Duodenal mucosa (tissue), 2 donors: ENCODE data around the gene HOXD1.

Experiments used
- H3K27ac ChIP-seq: one replicate; pipeline ENCODE4 v1.7.0; 2013; ENCODE audit warnings: low read depth, low read length
- H3K27me3 ChIP-seq, 2 donors: one replicate each; pipeline ENCODE4 v1.7.0; 2013; ENCODE audit warnings: low read length in 2 of 2, control low read depth in 1 of 2; ENCODE audit not compliant: insufficient read depth in 2 of 2, control insufficient read depth in 1 of 2
- H3K36me3 ChIP-seq, 2 donors: one replicate each; pipeline ENCODE4 v1.7.0; 2013; ENCODE audit warnings: low read length in 2 of 2, control low read depth in 1 of 2; ENCODE audit not compliant: insufficient read depth in 2 of 2, control insufficient read depth in 1 of 2
- H3K4me1 ChIP-seq, 2 donors: one replicate each; pipeline ENCODE4 v1.7.0; 2013; ENCODE audit warnings: low read length in 2 of 2, control low read depth in 1 of 2; ENCODE audit not compliant: insufficient read depth in 2 of 2, control insufficient read depth in 1 of 2
- H3K4me3 ChIP-seq, 2 donors: one replicate each; pipeline ENCODE4 v1.7.0; 2013; ENCODE audit warnings: low read length in 2 of 2, low read depth in 1 of 2
- H3K9ac ChIP-seq, 2 donors: one replicate each; pipeline ENCODE4 v1.7.0; 2013; ENCODE audit warnings: low read length in 2 of 2, low read depth in 1 of 2
- H3K9me3 ChIP-seq, 2 donors: one replicate each; pipeline ENCODE4 v1.7.0; 2013; ENCODE audit warnings: low read length in 2 of 2, control low read depth in 1 of 2; ENCODE audit not compliant: control insufficient read depth in 1 of 2

HOXD1 gene

DNA sequence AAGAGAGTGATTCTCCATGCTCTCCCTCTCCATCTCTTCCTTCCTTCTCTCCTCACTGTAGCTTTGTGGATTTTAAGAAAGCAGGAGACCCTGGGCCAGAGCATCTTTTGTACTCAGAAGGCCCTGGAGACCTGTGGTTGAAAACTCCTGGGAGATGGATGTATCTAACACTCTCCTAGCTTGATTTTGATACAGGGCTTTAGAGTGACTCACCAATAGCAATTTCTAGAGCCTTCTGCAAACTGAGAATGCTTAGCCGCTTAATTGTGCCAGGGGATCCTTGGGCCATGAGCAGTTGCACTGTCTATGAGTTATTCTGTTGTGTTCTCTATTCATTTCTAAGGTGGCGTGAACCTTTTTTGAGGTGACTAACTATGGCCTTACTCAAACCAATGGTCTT lies 17.7 kb downstream of the HOXD1 start:
- no peaks in the 10 kb centered on the region for H3K4me1 ChIP-seq
- no peaks in the 10 kb centered on the region for H3K9me3 ChIP-seq
- peaks cover 0 to 7% of the 10 kb centered on the region in 2 donors for H3K27me3 ChIP-seq
- H3K4me3 ChIP-seq, result no peak overlapping the region
- no peak overlapping the region for H3K27ac ChIP-seq
- H3K36me3 ChIP-seq, result no peaks in the 10 kb centered on the region
- H3K9ac ChIP-seq, result no peak overlapping the region

- Histone ChIP-seq H3K4me1 (no peaks in the 10 kb centered on the region), H3K9me3 (no peaks in the 10 kb centered on the region), H3K9ac (no peak overlapping the region), H3K27ac (no peak overlapping the region), H3K36me3 (no peaks in the 10 kb centered on the region), H3K4me3 (no peak overlapping the region), H3K27me3 (peaks cover 0 to 12% of the 10 kb centered on the region in 2 donors)
These were observed 18.2 kb downstream of the HOXD1 start for GRCh38 chr2:176206682-176207081.

DNA sequence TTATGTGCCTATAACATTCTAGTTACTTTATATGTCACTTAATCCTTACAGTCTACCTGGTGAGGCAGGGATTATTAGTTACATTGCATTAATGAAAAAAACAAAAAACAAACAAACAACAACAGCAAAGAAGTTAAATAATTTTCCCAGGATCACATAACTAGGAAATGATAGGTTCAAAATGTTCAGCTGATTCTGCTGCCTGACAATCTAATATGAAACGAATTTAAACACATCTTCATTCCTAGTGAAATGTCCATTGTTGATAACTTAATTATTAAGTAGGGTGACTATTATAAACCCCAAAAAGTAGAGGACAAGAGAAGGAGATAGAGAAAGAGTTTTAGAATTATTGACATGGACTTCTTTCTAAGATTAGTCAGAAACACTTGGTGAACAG lies 22.6 kb downstream of the HOXD1 start:
- no peaks in the 10 kb centered on the region for H3K36me3 ChIP-seq
- H3K4me3 ChIP-seq, result no peak overlapping the region
- H3K9me3 ChIP-seq, result no peaks in the 10 kb centered on the region
- no peaks in the 10 kb centered on the region for H3K4me1 ChIP-seq
- no peak overlapping the region for H3K27ac ChIP-seq
- H3K27me3 ChIP-seq, result peaks cover 0 to 10% of the 10 kb centered on the region in 2 donors
- H3K9ac ChIP-seq, result no peak overlapping the region

DNA sequence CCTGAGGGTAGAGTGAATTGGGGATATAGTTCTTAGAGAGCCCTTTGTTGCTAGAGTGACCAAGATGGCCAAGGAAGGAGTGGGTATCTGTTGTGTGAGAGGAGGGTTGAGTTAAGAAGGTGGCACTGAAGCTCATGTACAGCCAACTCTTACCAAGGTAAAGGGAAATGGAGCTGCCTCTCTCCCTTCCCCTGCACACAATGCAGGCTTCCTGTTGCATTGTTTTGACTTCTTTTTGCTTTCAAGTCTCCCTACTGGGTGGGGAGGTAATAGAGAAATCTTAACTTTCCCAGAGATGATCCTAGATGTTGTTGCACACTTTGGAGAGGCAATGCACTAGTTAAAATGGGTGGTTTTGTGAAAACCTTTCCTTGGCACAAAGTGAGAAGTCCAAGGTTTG lies 23.8 kb downstream of the HOXD1 start:
- Histone ChIP-seq H3K4me3 (no peak overlapping the region), H3K36me3 (no peaks in the 10 kb centered on the region), H3K27me3 (peaks cover 0 to 10% of the 10 kb centered on the region in 2 donors), H3K27ac (no peak overlapping the region), H3K9me3 (no peaks in the 10 kb centered on the region), H3K4me1 (no peaks in the 10 kb centered on the region), H3K9ac (no peak overlapping the region)

DNA sequence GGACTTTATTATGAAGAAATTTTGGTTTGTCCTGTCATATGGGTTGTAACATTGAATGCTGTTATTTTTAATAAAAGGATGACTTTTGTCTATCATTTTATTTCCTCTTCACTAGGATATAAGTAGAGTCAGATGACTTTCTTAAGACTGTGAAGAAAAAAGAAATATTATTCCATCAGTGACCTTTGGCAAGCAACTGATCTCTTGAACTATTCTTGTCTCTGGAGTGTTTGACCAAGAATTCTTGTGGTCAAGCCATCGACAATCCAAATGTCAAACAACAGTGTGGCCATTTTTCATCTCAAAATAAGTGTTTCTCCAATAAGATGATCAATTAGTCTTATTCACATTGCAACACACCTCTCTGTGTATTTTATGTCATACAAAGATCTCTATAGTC lies 24.9 kb downstream of the HOXD1 start:
- Histone ChIP-seq H3K27me3 (peaks cover 0 to 10% of the 10 kb centered on the region in 2 donors), H3K9ac (no peak overlapping the region), H3K27ac (no peak overlapping the region), H3K4me1 (no peaks in the 10 kb centered on the region), H3K9me3 (no peaks in the 10 kb centered on the region), H3K36me3 (no peaks in the 10 kb centered on the region), H3K4me3 (no peak overlapping the region)

GRCh38 chr2:176227874-176228273 lies 39.4 kb downstream of the HOXD1 start:
- Histone ChIP-seq H3K4me3 (no peak overlapping the region), H3K4me1 (no peaks in the 10 kb centered on the region), H3K36me3 (no peaks in the 10 kb centered on the region), H3K9ac (no peak overlapping the region), H3K9me3 (no peaks in the 10 kb centered on the region), H3K27ac (no peak overlapping the region), H3K27me3 (no peaks in the 10 kb centered on the region)

- Histone ChIP-seq H3K4me1 (no peaks in the 10 kb centered on the region), H3K27ac (no peak overlapping the region)
These were observed 45.7 kb downstream of the HOXD1 start for GRCh38 chr2:176234156-176234555.

GRCh38 chr2:176234940-176235339 lies 46.5 kb downstream of the HOXD1 start:
- no peaks in the 10 kb centered on the region for H3K4me1 ChIP-seq
- no peaks in the 10 kb centered on the region for H3K9me3 ChIP-seq
- H3K27me3 ChIP-seq, result peaks cover 4 to 6% of the 10 kb centered on the region in 2 donors
- no peak overlapping the region for H3K4me3 ChIP-seq
- no peak overlapping the region for H3K9ac ChIP-seq
- no peaks in the 10 kb centered on the region for H3K36me3 ChIP-seq
- no peak overlapping the region for H3K27ac ChIP-seq

More at GRCh38 chr2:176234156-176234555, 45.7 kb downstream of the HOXD1 start:
- Histone ChIP-seq H3K4me3 (no peak overlapping the region), H3K27me3 (peaks cover 4 to 5% of the 10 kb centered on the region in 2 donors), H3K9me3 (no peaks in the 10 kb centered on the region), H3K36me3 (no peaks in the 10 kb centered on the region), H3K9ac (no peak overlapping the region)

DNA sequence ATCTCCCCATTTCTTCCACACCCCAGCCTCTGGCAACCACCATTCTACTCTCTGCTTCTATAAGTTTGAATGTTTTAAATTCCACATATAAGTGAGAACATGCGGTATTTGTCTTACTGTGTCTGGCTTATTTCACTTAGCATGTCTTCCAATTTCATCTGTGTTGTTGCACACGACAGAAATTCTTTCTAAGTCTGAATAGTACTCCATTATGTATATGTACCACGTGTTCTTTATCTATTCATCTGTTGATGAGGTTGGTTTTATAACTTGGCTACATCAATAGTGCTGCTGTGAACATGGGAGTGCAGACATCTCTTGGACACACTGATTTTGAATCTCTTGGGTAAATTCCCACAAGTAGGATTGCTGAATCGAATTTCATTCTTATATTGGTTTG lies 49.0 kb downstream of the HOXD1 start:
- Histone ChIP-seq H3K27me3 (peaks cover 4 to 6% of the 10 kb centered on the region in 2 donors), H3K36me3 (no peaks in the 10 kb centered on the region), H3K4me1 (no peaks in the 10 kb centered on the region), H3K9me3 (no peaks in the 10 kb centered on the region), H3K9ac (no peak overlapping the region), H3K27ac (no peak overlapping the region), H3K4me3 (no peak overlapping the region)

GRCh38 chr2:176239031-176239430 lies 50.6 kb downstream of the HOXD1 start:
- no peak overlapping the region for H3K4me3 ChIP-seq
- H3K9ac ChIP-seq, result no peak overlapping the region
- H3K27me3 ChIP-seq, result peaks cover 4 to 6% of the 10 kb centered on the region in 2 donors
- no peak overlapping the region for H3K27ac ChIP-seq
- no peaks in the 10 kb centered on the region for H3K4me1 ChIP-seq
- H3K36me3 ChIP-seq, result no peaks in the 10 kb centered on the region
- H3K9me3 ChIP-seq, result no peaks in the 10 kb centered on the region

DNA sequence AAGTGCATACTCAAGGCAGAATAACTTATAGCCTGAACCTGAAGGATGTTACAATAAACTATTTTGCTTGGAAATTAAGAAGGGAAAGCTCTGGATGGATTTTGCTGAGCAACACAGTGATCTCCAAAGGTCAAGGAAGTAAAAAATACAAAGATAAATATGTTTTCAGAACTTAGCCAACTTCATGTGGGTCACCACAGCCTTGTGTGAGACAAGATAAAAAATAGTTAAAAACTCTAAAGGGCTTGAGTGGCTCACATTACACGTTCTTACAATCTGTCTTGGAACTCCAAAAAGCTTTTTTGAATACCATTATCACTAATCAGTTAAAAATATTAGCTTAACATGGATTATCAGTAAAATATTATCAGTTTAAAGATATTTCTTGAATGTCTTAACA lies 51.8 kb downstream of the HOXD1 start:
- Histone ChIP-seq H3K27me3 (peaks cover 6 to 10% of the 10 kb centered on the region in 2 donors), H3K27ac (no peak overlapping the region), H3K9ac (no peak overlapping the region), H3K36me3 (no peaks in the 10 kb centered on the region), H3K9me3 (no peaks in the 10 kb centered on the region), H3K4me1 (no peaks in the 10 kb centered on the region), H3K4me3 (no peak overlapping the region)
